AG04450 (cell line): ENCODE measurements around the gene MDN1. TPM values are rescaled to one million over a fixed set of nuclear protein-coding genes. Genes with fewer than 3 reads are reported as not detected.

Source experiments
- CTCF ChIA-PET: fragments of 300-600, 350-600 bp; formaldehyde crosslinking; extraction: SDS; loops from one replicate; lab custom pipeline; 2022; ENCODE audit warnings: antibody characterized with exemption, inconsistent platforms; lab: Charles Lee
- POLR2A ChIA-PET: fragments of 350-600 bp; formaldehyde crosslinking; extraction: SDS; loops from one replicate; lab custom pipeline; 2021; ENCODE audit warnings: antibody characterized with exemption, inconsistent platforms; lab: Yijun Ruan, JAX
- DNase-seq: peaks from one replicate; pipeline ENCODE4 v3.0.0-alpha.2; 2011; ENCODE audit warnings: low read depth, low spot score
- H3K27ac ChIP-seq: one replicate; pipeline ENCODE4 v1.5.1; 2012; ENCODE audit warnings: low read depth, low read length, control low read depth
- H3K27me3 ChIP-seq: one replicate; pipeline ENCODE4 v1.6.0; 2012; ENCODE audit warnings: low read length; ENCODE audit not compliant: control insufficient read depth, insufficient read depth
- H3K4me3 ChIP-seq: 2 replicates; pipeline ENCODE4 v1.5.1; 2011; ENCODE audit warnings: mild to moderate bottlenecking, low read depth, low read length, control low read depth
- H3K9me3 ChIP-seq: 2 replicates; pipeline ENCODE4 v1.5.1; 2012; ENCODE audit warnings: low read length; ENCODE audit not compliant: control insufficient read depth, insufficient read depth
- polyA plus RNA-seq: library from polyadenylated mRNA; depleted of rRNA; stranded (reverse); fragments of >200 nt; gene quantifications from 2 replicates; pipeline ENCODE4 v1.2.3, GENCODE V29; 2011
- TF ChIP-seq, protein P1 (sequence below): IDR thresholded peaks from 2 replicates; pipeline ENCODE4 v1.5.1; 2011; ENCODE audit warnings: low read depth, low read length, control low read depth, inconsistent platforms

Gene MDN1
- polyA plus RNA-seq, 1 experiment: 15.8 TPM

DNA sequence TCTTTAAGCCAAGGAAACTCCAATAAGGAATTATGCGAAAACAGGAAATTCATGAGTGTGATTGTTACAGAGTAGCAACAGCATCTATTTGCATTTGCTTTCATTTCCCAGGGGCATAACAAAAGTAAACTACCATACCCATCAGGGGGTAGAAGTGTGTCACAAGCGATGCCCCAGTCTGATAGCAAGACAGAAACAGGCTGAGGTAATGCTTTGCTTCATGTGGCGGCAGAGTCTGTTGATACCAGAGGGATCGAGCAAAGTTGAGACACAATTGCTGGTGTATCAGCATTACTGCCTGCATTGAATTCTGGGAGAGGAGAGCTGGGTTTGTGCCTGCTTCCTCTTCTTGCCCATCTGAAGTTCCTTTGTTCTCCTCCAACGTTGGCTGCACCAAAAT, 129.9 kb downstream of the MDN1 start:
- CTCF ChIA-PET: no interaction called here

DNA sequence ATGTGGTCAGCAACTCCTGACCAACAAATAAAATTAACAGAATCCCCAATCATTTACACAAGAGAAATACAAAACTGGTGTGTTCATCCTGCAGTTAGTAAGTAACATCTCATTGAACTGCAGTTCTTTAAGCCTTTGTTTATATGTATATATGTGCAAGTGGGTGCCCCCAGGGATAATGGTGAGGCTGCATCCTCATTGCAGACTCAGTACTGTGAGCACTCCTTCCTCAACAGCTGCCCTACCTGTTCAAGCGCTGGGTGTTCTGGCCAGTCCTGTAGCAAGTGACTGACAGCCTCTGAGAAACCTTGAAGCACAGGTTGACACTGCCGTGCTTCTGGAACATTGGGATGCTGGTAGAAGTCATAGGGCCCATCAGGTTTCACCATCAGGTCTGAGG, 131.3 kb downstream of the MDN1 start:
- ChIA-PET CTCF (no interaction called here), POLR2A (no interaction called here)
- H3K4me3 ChIP-seq: no peak overlapping the region
- no peak overlapping the region for H3K27ac ChIP-seq
- H3K27me3 ChIP-seq: no peaks in the 10 kb centered on the region
- no peaks in the 10 kb centered on the region for H3K9me3 ChIP-seq
- TF ChIP-seq, protein P1, sequence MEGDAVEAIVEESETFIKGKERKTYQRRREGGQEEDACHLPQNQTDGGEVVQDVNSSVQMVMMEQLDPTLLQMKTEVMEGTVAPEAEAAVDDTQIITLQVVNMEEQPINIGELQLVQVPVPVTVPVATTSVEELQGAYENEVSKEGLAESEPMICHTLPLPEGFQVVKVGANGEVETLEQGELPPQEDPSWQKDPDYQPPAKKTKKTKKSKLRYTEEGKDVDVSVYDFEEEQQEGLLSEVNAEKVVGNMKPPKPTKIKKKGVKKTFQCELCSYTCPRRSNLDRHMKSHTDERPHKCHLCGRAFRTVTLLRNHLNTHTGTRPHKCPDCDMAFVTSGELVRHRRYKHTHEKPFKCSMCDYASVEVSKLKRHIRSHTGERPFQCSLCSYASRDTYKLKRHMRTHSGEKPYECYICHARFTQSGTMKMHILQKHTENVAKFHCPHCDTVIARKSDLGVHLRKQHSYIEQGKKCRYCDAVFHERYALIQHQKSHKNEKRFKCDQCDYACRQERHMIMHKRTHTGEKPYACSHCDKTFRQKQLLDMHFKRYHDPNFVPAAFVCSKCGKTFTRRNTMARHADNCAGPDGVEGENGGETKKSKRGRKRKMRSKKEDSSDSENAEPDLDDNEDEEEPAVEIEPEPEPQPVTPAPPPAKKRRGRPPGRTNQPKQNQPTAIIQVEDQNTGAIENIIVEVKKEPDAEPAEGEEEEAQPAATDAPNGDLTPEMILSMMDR: no peak
- DNase-seq: no peak

More for the DNA sequence above, 129.9 kb downstream of the MDN1 start:
- Histone ChIP-seq H3K27me3 (no peaks in the 10 kb centered on the region), H3K4me3 (no peak overlapping the region), H3K27ac (no peak overlapping the region), H3K9me3 (no peaks in the 10 kb centered on the region)
- TF ChIP-seq, protein P1: no peak
- POLR2A ChIA-PET: no interaction called here
- DNase-seq: no peak

DNA sequence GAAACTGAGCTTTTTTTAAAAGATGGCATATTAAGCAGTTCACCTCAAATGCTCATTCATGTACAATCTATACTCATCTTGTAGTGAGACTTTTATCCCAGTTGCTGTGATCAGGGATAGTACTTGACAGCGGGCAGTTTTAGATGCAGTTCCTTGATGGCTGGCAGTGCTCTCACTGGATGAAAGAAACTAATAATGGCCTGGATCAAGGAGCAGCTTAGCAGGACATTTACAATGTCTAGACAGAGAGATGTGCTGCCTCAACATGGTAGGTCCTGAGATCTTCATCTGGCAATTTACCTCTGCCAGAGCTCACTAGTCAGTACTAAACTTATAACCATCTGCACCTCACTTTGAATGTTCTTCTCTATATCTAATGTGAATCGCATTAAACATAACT, 134.3 kb downstream of the MDN1 start:
- H3K9me3 ChIP-seq: no peaks in the 10 kb centered on the region
- CTCF ChIA-PET: no interaction called here
- TF ChIP-seq, protein P1: no peak
- POLR2A ChIA-PET: no interaction called here
- no peaks in the 10 kb centered on the region for H3K27me3 ChIP-seq
- no peak for DNase-seq
- H3K4me3 ChIP-seq: no peak overlapping the region
- H3K27ac ChIP-seq: no peak overlapping the region

DNA sequence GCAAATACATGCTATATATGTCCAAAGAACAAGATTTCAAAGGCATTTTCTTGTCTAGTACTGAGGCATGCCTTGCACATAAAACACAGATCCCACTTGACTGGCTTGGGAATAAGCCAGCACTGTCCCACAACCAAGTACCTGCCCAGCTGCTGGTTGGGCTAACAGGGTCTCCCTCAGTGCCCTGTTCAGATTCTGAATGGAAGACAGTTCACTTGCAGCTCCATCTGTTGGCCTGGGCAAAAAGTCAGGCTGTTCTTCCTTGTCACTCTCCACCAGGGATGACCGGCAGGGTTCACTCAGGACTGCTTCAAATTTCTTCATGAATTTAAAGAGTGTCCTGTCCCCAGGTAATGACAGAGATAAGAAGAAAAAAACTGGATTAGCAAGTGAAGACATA, 136.6 kb downstream of the MDN1 start:
- Histone ChIP-seq H3K9me3 (no peaks in the 10 kb centered on the region), H3K27me3 (no peaks in the 10 kb centered on the region), H3K4me3 (no peak overlapping the region), H3K27ac (no peak overlapping the region)
- CTCF ChIA-PET: no interaction called here
- DNase-seq: no peak
- POLR2A ChIA-PET: no interaction called here
- TF ChIP-seq, protein P1: no peak

DNA sequence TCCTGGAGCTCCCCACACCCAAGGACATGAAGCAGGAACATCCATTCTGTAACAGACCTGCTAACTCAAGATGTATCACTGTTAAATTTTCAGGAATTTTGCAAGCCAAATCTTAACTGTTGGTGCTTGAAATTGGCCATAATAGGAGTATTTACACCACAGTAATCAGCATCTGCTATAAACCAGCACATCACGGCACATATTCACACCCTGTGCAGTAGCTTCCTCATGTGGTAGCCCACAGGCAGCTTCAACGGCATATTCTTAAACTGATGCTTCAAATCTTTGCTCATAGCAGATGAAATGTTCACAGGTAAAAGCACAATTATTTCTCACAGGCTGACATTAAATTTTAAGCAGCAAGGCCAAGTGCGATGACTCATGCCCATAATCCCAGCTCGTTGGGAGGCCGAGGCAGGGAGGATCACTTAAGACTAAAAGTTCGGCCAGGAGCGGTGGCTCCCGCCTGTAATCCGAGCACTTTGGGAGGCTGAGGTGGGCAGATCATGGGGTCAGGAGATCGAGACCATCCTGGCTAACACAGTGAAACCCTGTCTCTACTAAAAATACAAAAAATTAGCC, 137.5 kb downstream of the MDN1 start:
- Histone ChIP-seq H3K27me3 (no peaks in the 10 kb centered on the region), H3K4me3 (no peak overlapping the region), H3K27ac (no peak overlapping the region), H3K9me3 (no peaks in the 10 kb centered on the region)
- POLR2A ChIA-PET: no interaction called here
- TF ChIP-seq, protein P1: no peak
- CTCF ChIA-PET: no interaction called here
- no peak for DNase-seq
